NK-92 treated with Interleukin-12 subunit alpha and Interleukin-12 subunit beta, amount 100 ng/mL, for 24 hours (cell line): Measurements from ENCODE around the gene OR10S1.
"Not testable (repeated sequence)": the region's sequence is repeated elsewhere in the genome, so short reads cannot be mapped to it uniquely, and the experiment has no call there.

Source experiments
- DNase-seq: peaks from one replicate; lab custom pipeline; 2025; lab: John Stamatoyannopoulos, UW

The OR10S1 gene, protein sequence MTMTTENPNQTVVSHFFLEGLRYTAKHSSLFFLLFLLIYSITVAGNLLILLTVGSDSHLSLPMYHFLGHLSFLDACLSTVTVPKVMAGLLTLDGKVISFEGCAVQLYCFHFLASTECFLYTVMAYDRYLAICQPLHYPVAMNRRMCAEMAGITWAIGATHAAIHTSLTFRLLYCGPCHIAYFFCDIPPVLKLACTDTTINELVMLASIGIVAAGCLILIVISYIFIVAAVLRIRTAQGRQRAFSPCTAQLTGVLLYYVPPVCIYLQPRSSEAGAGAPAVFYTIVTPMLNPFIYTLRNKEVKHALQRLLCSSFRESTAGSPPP

GRCh38 chr11:123977731-123978347, at the start of gene OR10S1:
Gene OR10S1, minus strand, starts transcription at chr11:123977781. Its CDS starts 117 bp downstream, at chr11:123977664.
- DNase-seq: no peak

- no peak for DNase-seq
These were observed 48.9 kb upstream of the OR10S1 start, which contains the start of gene OR10G8 for GRCh38 chr11:124026498-124026897. Gene OR10G8, plus strand, starts transcription at chr11:124026798. Its CDS starts 2,825 bp downstream, at chr11:124029623.

DNA sequence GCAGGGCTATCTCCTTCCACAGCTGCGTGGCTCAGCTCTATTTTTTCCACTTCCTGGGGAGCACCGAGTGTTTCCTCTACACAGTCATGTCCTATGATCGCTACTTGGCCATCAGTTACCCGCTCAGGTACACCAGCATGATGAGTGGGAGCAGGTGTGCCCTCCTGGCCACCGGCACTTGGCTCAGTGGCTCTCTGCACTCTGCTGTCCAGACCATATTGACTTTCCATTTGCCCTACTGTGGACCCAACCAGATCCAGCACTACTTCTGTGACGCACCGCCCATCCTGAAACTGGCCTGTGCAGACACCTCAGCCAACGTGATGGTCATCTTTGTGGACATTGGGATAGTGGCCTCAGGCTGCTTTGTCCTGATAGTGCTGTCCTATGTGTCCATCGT, 38.3 kb upstream of the OR10S1 start:
- DNase-seq: not testable (repeated sequence)

DNA sequence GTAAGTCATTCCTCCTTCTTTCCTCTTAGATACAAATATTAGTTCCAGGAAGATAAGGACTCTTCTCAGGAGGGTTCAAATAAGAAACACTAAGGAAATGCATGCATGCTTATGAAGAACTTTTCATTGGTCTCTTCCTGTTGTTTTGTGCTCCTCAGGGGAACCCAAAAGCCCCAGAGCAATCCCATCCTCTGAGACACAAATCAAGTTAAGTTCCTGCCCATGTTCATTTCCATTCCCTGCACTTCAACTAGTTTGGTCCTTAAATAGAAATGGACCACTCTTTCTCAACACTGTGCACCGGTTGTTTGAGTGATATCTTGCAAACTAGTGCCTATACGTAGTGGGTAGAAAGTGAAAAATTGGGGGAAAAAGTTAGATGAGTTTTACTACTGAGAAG, 35.1 kb upstream of the OR10S1 start, which contains the start of gene OR10G4:
TSS of gene OR10G4 (plus strand) at position 301 of the 400 bp plus-strand sequence. CDS start 2,578 bp downstream, outside the sequence.
- DNase-seq: no peak

DNA sequence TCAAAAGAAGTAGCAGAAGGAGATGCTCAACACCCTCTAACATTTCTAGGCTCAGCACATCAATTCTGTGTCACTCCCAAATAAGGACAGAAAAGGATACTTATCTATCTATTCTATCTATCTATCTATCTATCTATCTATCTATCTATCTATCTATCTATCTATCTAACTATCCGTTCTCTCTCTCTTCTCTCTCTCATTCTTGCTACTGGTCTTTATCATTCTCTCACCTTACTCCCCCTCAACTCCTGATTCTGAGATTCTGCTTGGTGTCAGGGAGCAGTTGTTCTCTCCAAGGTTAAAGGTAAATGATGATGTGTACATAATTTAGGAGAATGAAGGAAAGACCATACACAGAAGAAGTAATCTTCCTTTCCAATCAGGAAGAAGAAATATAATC, 17.5 kb upstream of the OR10S1 start, which contains the start of gene OR10G6:
TSS of gene OR10G6 (minus strand) at position 43 of the 400 bp plus-strand sequence. CDS start at position 43, 0 bp downstream.
- DNase-seq: no peak

DNA sequence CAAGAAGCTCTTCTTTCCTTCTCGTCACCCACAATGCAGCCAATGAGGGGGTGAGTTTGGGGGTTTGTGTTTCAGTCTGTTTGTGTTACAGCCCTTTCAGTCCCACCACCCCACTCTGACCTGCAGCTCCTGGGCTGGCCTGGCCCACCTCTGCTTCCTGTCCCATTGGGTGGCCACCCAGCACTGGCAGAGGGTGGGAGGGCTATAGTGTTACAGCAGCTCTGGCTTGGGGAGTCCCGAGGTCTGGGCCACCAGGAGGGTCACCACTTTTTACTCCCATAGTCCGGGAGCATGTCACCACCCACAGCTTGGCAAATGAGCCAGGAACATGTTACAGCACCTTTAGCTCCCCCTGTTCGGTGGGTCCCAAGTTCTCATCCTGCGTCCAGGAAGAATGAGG, 1.7 kb upstream of the OR10S1 start:
- no peak for DNase-seq

GRCh38 chr11:123976770-123977560, 616 bp downstream of the OR10S1 start:
- DNase-seq: no peak

DNA sequence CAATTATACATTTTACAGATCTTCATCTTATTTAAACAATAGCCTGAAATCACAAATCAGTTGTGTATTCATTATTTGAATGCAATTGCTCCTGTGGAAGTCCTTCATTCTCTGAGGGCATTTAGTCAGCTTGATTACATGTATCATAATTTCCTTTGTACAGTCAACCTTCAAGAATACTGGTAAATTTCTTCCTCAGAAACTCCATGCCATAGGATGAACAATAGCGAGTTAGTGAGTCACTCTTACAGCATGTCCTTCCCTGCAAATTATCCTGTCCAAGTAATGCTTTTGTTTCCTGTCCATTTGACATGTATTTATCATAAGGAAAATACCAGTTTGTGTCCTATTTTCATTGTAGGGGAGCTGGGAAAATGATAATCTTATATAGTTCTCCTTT, 3.8 kb downstream of the OR10S1 start:
- no peak for DNase-seq

DNA sequence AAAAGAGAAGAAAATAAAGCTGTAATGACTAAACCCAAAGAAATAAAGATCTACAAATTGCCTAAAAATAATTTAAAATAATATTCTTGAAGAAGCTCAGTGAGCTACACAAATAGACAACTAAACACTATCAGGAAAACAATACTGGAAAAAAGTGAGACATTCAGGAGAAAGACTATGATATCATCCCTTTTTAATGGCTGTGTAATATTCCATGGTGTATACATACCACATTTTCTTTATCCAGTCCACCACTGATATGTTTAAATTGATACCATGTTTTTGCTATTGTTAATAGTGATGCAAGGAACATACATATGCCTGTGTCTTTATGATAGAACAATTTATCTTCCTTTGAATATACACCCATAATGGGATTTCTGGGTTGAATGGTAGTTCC, 20.8 kb downstream of the OR10S1 start:
- DNase-seq: no peak

DNA sequence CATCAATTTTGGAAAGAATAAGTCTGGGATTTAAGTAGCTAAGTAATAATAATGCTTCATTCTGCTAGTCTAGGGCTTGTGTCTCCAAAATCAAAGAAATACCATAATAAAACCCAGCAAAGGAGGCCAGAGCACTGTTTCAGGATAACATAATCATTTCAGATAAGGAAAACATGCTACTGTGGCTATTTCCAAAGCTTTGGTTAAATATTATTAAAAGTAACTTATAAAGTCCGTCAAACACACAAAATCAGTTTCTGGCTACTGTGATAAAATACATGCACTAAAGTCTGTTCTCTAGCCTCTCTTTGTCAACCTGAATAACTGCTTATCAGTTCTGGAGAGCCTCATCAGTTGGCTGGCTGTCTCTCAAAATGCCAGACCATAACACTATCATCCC, 32.4 kb downstream of the OR10S1 start:
- DNase-seq: no peak

DNA sequence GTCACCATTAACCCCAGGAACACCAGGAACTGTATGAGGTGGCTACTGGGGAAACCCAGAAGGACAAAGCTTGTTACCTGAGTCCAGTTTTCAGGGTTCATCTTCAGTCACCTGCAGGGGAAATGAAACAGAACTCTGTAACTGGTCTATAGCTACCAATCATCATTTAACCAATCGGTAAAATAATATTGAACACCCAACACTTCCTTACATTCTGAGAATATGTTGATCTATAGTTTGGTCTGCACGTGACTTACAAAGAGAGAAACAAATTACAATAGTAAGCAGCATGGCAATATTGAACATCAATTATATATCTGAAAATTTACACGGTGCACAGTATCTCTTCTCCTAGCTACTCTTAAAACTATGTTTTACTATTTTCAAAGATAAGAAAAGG, 33.8 kb downstream of the OR10S1 start, which contains the start of gene OR6T1:
TSS of gene OR6T1 (minus strand) at position 101 of the 400 bp plus-strand sequence. CDS start at position 101, 0 bp downstream.
- no peak for DNase-seq

DNA sequence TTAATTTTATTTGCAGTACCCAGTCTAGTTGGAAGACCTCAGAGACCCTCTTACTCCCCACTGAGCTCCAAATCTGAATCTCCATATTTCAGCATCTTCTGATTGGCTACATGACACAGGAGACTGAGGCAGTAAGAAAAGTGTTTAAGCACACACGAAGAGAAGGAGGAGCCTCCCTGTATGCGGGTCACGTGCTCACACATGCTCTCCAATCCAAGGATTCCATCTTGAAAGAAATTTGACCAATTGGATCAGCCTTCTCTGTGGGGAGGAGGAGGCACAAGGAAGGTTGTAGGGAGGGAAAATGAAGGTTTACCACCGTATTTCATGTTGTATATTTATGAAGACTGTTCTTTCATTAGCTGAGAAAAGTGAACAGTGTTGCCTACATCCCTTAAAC, 35.2 kb downstream of the OR10S1 start:
- no peak for DNase-seq

DNA sequence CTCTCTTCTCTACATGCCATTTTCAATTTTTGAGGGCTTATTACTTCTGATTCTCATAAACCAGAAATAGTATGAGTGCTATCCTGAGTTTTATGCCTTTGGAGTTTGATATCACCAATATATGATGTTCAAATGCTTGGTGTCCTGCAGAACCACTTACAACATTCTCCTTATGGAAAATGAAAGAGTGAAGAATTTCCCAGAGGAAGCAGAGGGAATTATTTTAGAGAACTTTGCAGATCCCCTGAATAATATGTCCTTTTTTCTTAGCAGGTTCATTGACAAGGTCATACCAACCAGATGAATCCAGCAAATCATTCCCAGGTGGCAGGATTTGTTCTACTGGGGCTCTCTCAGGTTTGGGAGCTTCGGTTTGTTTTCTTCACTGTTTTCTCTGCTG, 38.3 kb downstream of the OR10S1 start, which contains the start of gene OR4D5:
TSS of gene OR4D5 (plus strand) at position 301 of the 400 bp plus-strand sequence. CDS start at position 301, 0 bp downstream.
- no peak for DNase-seq
